Endothelial cell of umbilical vein (primary cell): ENCODE measurements around the gene SLC7A10.

Source experiments
- JUN ChIP-seq: IDR thresholded peaks from 2 replicates; pipeline ENCODE4 v1.6.1; 2011; ENCODE audit warnings: borderline replicate concordance, low read depth; ENCODE audit not compliant: insufficient read length, insufficient read depth
- POLR2A ChIP-seq: IDR thresholded peaks from 2 replicates; pipeline ENCODE4 v1.6.1; 2012; ENCODE audit warnings: low read depth, mild to moderate bottlenecking, control low read depth, low read length
- POLR2AphosphoS5 ChIP-seq: IDR thresholded peaks from 2 replicates; pipeline ENCODE4 v1.6.1; 2012; ENCODE audit warnings: low read depth, mild to moderate bottlenecking, control low read depth, low read length, moderate library complexity; ENCODE audit not compliant: insufficient read depth
- TF ChIP-seq, protein P1 (sequence below), 2 donors: IDR thresholded peaks; 1 replicate in 1 of 2; 2 replicates in 1 of 2; pipeline ENCODE4 v1.5.1; 2011; ENCODE audit warnings: low read length in 2 of 2, mild to moderate bottlenecking in 2 of 2, moderate library complexity in 2 of 2, control low read depth in 1 of 2, inconsistent platforms in 1 of 2, low read depth in 1 of 2; ENCODE audit not compliant: insufficient read depth in 1 of 2; ENCODE audit errors: extremely low read depth in 1 of 2

- TF ChIP-seq POLR2A: no peak
- TF ChIP-seq, protein P1, sequence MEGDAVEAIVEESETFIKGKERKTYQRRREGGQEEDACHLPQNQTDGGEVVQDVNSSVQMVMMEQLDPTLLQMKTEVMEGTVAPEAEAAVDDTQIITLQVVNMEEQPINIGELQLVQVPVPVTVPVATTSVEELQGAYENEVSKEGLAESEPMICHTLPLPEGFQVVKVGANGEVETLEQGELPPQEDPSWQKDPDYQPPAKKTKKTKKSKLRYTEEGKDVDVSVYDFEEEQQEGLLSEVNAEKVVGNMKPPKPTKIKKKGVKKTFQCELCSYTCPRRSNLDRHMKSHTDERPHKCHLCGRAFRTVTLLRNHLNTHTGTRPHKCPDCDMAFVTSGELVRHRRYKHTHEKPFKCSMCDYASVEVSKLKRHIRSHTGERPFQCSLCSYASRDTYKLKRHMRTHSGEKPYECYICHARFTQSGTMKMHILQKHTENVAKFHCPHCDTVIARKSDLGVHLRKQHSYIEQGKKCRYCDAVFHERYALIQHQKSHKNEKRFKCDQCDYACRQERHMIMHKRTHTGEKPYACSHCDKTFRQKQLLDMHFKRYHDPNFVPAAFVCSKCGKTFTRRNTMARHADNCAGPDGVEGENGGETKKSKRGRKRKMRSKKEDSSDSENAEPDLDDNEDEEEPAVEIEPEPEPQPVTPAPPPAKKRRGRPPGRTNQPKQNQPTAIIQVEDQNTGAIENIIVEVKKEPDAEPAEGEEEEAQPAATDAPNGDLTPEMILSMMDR (IDR thresholded peaks at IDR 0.05; ENCODE audit: extremely low read depth in 1 of 2, insufficient read depth in 1 of 2, low read depth in 1 of 2, low read length in 2 of 2): no peak
- no peak for TF ChIP-seq POLR2AphosphoS5
- TF ChIP-seq JUN: no peak
Observed at GRCh38 chr19:33226550-33227241, 1.0 kb upstream of the SLC7A10 start.
